Panc1 (cell line): ENCODE data around the gene OR12D1. TPM values are rescaled to one million over a fixed set of nuclear protein-coding genes. Genes with fewer than 3 reads are reported as not detected.

ENCODE experiments used
- ATAC-seq: fragments of 200-7000 bp; cut with Tn5 transposase; 2 replicates; pipeline ENCODE4 v1.9.1; 2020; ENCODE audit warnings: mild to moderate bottlenecking, moderate library complexity
- BruUV-seq: library from RNA; stranded (reverse); fragments of 400-500 nt; replicated peaks from 2 replicates; lab custom pipeline; 2021; lab: Mats Ljungman, UMichigan
- CTCF ChIA-PET: fragments of 300-600 bp; sonication (Branson Sonifier 250); formaldehyde crosslinking; loops from one replicate; lab custom pipeline; 2022; ENCODE audit warnings: antibody characterized with exemption; lab: Charles Lee
- POLR2A ChIA-PET: fragments of 300-600 bp; sonication (Branson Sonifier 250); formaldehyde crosslinking; loops from one replicate; lab custom pipeline; 2022; ENCODE audit warnings: antibody characterized with exemption; lab: Charles Lee
- DNase-seq: peaks from one replicate; pipeline ENCODE4 v3.0.0-alpha.2; 2010; ENCODE audit warnings: low read depth, low spot score
- H3K27ac ChIP-seq: 2 replicates; pipeline ENCODE4 v1.5.1; 2011; ENCODE audit warnings: mild to moderate bottlenecking, low read length, inconsistent platforms
- H3K27me3 ChIP-seq: fragments of 200-500 bp; sonication (Bioruptor generic); 2 replicates; pipeline ENCODE4 v1.6.0; 2014; ENCODE audit warnings: low read length, inconsistent platforms; ENCODE audit not compliant: control insufficient read depth, insufficient read depth
- H3K36me3 ChIP-seq: fragments of 200-500 bp; sonication (Bioruptor generic); 2 replicates; pipeline ENCODE4 v1.5.1; 2014; ENCODE audit warnings: inconsistent platforms, mild to moderate bottlenecking, low read length, moderate library complexity; ENCODE audit not compliant: control insufficient read depth, insufficient read depth
- H3K4me1 ChIP-seq: 2 replicates; pipeline ENCODE4 v1.5.1; 2011; ENCODE audit warnings: inconsistent platforms, mild to moderate bottlenecking, low read length, moderate library complexity; ENCODE audit not compliant: control insufficient read depth, insufficient read depth
- H3K4me3 ChIP-seq, 2 experiments: 2 replicates each; pipeline ENCODE4 v1.5.1; 2011 to 2012; ENCODE audit warnings: low read depth in 2 of 2, low read length in 2 of 2, mild to moderate bottlenecking in 2 of 2, inconsistent platforms in 1 of 2, moderate library complexity in 1 of 2
- H3K9me3 ChIP-seq: fragments of 200-500 bp; sonication (Bioruptor generic); 2 replicates; pipeline ENCODE4 v1.5.1; 2014; ENCODE audit warnings: low read depth, mild to moderate bottlenecking, inconsistent platforms, low read length, moderate library complexity; ENCODE audit not compliant: control insufficient read depth, insufficient read depth
- POLR2AphosphoS5 ChIP-seq: IDR thresholded peaks from 2 replicates; pipeline ENCODE4 v1.6.1; 2012; ENCODE audit warnings: mild to moderate bottlenecking, low read depth, low read length, moderate library complexity
- SIN3A ChIP-seq: IDR thresholded peaks from 2 replicates; pipeline ENCODE4 v1.6.1; 2012; ENCODE audit warnings: low read depth, mild to moderate bottlenecking, low read length, moderate library complexity, borderline replicate concordance; ENCODE audit not compliant: insufficient read depth
- TCF7L2 ChIP-seq: IDR thresholded peaks from 2 replicates; pipeline ENCODE4 v1.6.1; 2011; ENCODE audit warnings: mild to moderate bottlenecking, low read depth, low read length, inconsistent platforms
- in situ Hi-C: cut with HindIII; loops from 2 replicates; pipeline ENCODE4 v1.10.0; 2016; ENCODE audit warnings: low sequenced_read_pairs, low pct_unique_long_range_greater_than_20kb
- intact Hi-C: fragments of 100-400 bp; cut with micrococcal nuclease; formaldehyde crosslinking; loops from one replicate; pipeline ENCODE4 v1.10.0; 2022; ENCODE audit not compliant: unreplicated experiment
- total RNA-seq: library from RNA; stranded (reverse); gene quantifications from one replicate; pipeline ENCODE4 v1.2.1, GENCODE V29; 2021; ENCODE audit not compliant: unreplicated experiment
- TF ChIP-seq, protein P1 (sequence below), 2 experiments: IDR thresholded peaks; 2 replicates each; pipeline ENCODE4 v1.6.1; 2011 to 2012; ENCODE audit warnings: low read depth in 2 of 2, control low read depth in 1 of 2, low read length in 1 of 2, mild to moderate bottlenecking in 1 of 2, moderate library complexity in 1 of 2; ENCODE audit not compliant: insufficient read depth in 1 of 2
- TF ChIP-seq, protein P2 (sequence below): fragments of 450-650 bp; IDR thresholded peaks from 2 replicates; pipeline ENCODE4 v1.5.1; 2017; ENCODE audit warnings: mild to moderate bottlenecking

The OR12D1 gene
- total RNA-seq, 1 experiment from 2014 or later: not detected

DNA sequence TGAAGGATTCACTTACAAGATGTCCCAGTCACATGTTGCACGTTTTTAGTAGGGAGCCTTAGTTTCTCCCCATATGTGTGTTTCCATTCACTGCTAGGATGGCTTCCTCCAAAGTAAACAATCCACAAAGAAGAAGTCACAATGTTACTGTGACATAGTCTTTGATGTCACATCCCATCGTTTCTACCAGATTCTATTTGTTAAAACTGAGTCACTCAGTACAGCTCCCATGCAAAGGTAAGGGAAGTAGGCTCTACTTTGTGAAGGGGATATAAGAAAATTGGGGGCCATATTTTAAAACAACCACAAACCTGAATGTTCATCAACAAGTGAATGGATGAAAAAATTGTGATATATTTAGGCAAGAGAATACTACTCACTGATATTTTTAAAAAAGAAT is 42.2 kb downstream of the OR12D1 start, which contains the start of the genes OR11A1 and OR2H1:
TSS of gene OR11A1 (minus strand) at position 101 of the 400 bp plus-strand sequence. CDS start 29,430 bp downstream, outside the sequence.
TSS of gene OR2H1 (plus strand) at position 185 of the 400 bp plus-strand sequence. CDS start 4,615 bp downstream, outside the sequence.
- POLR2A ChIA-PET: no interaction called here
- Histone ChIP-seq H3K9me3 (no peaks in the 10 kb centered on the region), H3K4me3 (no peak within 1 kb of the TSS), H3K4me1 (no peaks in the 10 kb centered on the region), H3K27me3 (peaks cover 3% of the 10 kb centered on the region), H3K36me3 (no peaks in the 10 kb centered on the region), H3K27ac (no peak within 1 kb of the TSS)
- no peak for DNase-seq
- TF ChIP-seq POLR2AphosphoS5 (no peak), TCF7L2 (no peak), SIN3A (no peak)
- TF ChIP-seq, protein P1, sequence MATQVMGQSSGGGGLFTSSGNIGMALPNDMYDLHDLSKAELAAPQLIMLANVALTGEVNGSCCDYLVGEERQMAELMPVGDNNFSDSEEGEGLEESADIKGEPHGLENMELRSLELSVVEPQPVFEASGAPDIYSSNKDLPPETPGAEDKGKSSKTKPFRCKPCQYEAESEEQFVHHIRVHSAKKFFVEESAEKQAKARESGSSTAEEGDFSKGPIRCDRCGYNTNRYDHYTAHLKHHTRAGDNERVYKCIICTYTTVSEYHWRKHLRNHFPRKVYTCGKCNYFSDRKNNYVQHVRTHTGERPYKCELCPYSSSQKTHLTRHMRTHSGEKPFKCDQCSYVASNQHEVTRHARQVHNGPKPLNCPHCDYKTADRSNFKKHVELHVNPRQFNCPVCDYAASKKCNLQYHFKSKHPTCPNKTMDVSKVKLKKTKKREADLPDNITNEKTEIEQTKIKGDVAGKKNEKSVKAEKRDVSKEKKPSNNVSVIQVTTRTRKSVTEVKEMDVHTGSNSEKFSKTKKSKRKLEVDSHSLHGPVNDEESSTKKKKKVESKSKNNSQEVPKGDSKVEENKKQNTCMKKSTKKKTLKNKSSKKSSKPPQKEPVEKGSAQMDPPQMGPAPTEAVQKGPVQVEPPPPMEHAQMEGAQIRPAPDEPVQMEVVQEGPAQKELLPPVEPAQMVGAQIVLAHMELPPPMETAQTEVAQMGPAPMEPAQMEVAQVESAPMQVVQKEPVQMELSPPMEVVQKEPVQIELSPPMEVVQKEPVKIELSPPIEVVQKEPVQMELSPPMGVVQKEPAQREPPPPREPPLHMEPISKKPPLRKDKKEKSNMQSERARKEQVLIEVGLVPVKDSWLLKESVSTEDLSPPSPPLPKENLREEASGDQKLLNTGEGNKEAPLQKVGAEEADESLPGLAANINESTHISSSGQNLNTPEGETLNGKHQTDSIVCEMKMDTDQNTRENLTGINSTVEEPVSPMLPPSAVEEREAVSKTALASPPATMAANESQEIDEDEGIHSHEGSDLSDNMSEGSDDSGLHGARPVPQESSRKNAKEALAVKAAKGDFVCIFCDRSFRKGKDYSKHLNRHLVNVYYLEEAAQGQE (IDR thresholded peaks at IDR 0.05; ENCODE audit: insufficient read depth in 1 of 2, low read depth in 2 of 2, low read length in 1 of 2): no peak
- TF ChIP-seq, protein P2, sequence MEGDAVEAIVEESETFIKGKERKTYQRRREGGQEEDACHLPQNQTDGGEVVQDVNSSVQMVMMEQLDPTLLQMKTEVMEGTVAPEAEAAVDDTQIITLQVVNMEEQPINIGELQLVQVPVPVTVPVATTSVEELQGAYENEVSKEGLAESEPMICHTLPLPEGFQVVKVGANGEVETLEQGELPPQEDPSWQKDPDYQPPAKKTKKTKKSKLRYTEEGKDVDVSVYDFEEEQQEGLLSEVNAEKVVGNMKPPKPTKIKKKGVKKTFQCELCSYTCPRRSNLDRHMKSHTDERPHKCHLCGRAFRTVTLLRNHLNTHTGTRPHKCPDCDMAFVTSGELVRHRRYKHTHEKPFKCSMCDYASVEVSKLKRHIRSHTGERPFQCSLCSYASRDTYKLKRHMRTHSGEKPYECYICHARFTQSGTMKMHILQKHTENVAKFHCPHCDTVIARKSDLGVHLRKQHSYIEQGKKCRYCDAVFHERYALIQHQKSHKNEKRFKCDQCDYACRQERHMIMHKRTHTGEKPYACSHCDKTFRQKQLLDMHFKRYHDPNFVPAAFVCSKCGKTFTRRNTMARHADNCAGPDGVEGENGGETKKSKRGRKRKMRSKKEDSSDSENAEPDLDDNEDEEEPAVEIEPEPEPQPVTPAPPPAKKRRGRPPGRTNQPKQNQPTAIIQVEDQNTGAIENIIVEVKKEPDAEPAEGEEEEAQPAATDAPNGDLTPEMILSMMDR: no peak
- BruUV-seq: no TSS peak
- in situ Hi-C loops (no loop called here), intact Hi-C loops (no loop called here)
- CTCF ChIA-PET: no interaction called here
- no peak for ATAC-seq

DNA sequence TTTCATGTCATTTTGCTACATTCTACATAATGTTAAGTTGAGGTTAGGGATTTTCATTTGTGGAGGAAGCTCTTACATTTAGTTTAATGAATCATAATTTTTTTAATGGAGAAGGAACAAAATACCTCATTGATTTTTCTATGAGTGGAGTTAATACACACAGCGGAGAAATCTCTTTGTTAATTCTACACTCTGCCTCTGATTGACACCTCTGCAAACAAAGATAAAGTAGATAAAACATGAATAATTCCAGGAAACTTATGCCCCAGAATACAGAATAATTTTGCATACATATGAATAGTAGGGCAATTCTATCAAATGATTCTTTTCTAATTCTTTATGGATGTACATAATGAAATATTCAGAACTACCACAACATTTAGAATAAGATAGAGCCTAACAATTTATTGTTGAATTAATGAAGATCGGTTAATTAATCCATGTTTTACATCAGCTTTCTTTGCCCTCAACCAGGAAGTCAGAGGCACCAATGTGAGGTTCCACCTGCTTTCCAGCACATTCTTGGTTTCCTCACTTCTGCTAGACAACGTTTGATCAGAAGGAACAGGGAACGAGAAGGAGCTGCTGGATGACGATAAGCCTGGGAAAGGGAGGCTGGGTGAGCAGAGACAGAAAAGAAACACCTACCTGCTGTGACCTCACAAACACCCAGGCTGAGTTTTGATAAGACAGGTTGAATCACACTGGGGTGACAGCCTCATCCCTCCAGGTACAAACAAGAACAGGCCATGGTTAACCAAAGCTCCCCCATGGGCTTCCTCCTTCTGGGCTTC is 46.5 kb downstream of the OR12D1 start:
- Histone ChIP-seq H3K27ac (no peak overlapping the region), H3K4me1 (no peaks in the 10 kb centered on the region), H3K4me3 (no peak overlapping the region), H3K36me3 (no peaks in the 10 kb centered on the region), H3K27me3 (peaks cover 7% of the 10 kb centered on the region), H3K9me3 (no peaks in the 10 kb centered on the region)
- ATAC-seq: no peak
- no TSS peak for BruUV-seq
- CTCF ChIA-PET: no interaction called here
- DNase-seq: no peak
- in situ Hi-C loops: no loop called here
- TF ChIP-seq, protein P1 (IDR thresholded peaks at IDR 0.05; ENCODE audit: insufficient read depth in 1 of 2, low read depth in 2 of 2, low read length in 1 of 2): no peak
- intact Hi-C loops: no loop called here
- POLR2A ChIA-PET: no interaction called here
